Astrocyte of the spinal cord (primary cell): ENCODE results near the gene ABCB9.

Experiments
- DNase-seq: peaks from one replicate; pipeline ENCODE4 v3.0.0; 2011; ENCODE audit warnings: low read depth, low spot score
- H3K4me3 ChIP-seq: 2 replicates; pipeline ENCODE4 v1.5.1; 2011; ENCODE audit warnings: low read depth, mild to moderate bottlenecking, low read length, moderate library complexity
- in situ Hi-C: cut with HindIII; loops from 2 replicates; pipeline ENCODE4 v1.10.0; 2017; ENCODE audit warnings: low sequenced_read_pairs
- TF ChIP-seq, protein P1 (sequence below): IDR thresholded peaks from 2 replicates; pipeline ENCODE4 v1.5.1; 2012; ENCODE audit warnings: low read depth, mild to moderate bottlenecking, low read length, inconsistent platforms

ABCB9 gene

DNA sequence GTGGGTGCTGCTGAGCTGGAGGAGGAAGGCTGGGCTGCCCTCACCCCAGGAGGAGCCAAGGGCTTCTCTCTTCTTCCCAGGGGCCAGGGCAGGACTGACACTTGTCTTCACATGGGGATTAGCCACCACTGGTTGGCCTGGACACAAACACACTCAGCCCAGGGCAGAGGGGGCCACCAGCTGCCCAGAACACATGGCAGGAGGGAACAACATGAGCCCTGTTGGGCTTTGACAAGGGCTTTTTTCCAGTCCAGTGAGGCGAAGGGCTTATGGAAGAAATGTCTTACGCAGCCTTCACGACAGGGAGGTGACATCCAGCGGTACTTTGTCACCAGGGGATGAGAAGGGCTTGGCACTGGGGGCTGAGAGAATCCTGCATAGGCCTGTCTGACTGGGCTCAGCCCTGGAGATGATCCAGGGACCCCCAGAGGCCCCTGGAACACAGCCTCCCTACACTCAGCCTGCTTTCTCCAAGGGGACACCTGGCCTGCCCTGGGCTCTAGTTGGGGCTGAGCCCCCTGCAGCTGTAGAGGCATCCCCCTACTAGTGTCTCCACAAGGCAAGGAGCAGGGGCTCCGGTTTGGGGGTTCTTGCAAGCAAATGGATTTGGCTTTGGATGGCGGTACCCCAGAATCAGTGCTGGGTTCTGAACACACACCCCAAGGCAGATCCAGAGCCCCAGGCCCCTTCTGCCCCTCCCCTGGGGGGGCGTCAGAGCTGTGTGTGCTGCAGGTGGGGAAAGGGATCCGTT is 33.1 kb upstream of the ABCB9 start:
- DNase-seq = no peak

DNA sequence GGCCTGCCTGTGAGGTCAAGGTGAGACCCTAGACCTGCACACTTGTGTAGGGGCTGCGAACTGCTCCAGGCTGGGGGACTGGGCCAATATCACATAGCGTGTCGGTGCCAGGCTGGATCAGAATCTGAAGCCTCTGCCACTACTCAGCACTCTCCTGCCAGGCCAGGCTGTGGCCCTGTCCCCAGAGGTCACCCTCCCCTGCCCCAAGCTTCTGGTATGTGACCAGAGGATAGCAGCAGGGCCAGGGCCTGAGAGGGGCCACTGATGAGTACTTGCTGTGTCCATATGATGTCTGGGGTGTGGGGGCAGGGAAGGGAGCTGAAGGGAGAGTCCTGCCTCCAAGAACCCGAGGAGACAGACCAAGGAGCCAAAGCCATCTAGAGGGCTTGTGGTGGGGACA is 32.1 kb upstream of the ABCB9 start:
- TF ChIP-seq, protein P1, sequence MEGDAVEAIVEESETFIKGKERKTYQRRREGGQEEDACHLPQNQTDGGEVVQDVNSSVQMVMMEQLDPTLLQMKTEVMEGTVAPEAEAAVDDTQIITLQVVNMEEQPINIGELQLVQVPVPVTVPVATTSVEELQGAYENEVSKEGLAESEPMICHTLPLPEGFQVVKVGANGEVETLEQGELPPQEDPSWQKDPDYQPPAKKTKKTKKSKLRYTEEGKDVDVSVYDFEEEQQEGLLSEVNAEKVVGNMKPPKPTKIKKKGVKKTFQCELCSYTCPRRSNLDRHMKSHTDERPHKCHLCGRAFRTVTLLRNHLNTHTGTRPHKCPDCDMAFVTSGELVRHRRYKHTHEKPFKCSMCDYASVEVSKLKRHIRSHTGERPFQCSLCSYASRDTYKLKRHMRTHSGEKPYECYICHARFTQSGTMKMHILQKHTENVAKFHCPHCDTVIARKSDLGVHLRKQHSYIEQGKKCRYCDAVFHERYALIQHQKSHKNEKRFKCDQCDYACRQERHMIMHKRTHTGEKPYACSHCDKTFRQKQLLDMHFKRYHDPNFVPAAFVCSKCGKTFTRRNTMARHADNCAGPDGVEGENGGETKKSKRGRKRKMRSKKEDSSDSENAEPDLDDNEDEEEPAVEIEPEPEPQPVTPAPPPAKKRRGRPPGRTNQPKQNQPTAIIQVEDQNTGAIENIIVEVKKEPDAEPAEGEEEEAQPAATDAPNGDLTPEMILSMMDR = no peak
- H3K4me3 ChIP-seq = no peak overlapping the region
- in situ Hi-C loops = no loop called here
- DNase-seq = no peak

More for the DNA sequence above, 33.1 kb upstream of the ABCB9 start:
- in situ Hi-C loops = no loop called here
- no peak overlapping the region for H3K4me3 ChIP-seq
- TF ChIP-seq, protein P1 = no peak

DNA sequence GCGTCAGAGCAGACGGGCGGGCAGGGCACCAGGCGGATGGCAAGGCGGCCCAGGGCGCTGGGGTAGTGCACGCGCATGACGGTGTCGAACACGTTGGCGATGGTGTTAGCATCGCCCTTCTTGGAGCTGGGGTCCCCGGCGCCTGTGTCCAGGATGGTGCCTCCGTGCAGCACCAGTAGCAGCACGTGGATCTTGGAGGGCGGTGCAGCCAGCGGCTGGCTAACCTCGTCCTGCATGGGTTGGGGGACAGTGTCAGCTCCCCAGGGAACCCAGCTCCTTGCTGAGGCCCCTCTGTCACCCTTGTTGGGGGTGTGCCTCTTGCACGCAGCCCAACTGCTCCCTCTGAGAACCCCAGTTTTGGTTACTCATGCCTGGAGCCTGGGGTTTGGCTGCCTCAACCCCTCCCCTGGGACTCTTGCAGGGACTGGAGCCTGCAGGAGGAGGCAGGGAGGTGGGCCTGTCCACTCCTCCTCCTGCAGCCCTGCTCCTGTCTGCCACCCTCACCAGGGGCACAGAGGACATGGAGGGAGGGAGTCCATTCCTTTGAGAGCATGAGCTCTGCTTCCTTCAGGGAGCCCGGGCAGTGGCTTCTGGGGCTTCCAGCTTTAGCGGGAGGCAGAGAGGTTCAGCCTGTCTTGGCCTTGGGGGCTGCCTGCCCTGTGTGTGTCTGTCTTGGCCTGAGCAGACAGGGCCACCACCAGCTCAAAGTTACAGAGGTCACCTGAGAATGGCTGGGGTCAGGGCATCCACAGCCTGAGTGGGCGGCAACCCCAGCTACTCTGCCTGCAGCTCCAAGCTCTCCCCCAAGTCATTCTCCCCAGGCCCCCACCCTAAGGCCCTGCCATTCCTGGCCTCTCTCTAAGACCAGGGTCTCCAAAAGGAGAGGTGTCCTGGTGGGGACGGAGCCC is 31.3 kb upstream of the ABCB9 start:
- TF ChIP-seq, protein P1 = no peak
- DNase-seq = no peak
- no peak overlapping the region for H3K4me3 ChIP-seq
- in situ Hi-C loops = no loop called here

DNA sequence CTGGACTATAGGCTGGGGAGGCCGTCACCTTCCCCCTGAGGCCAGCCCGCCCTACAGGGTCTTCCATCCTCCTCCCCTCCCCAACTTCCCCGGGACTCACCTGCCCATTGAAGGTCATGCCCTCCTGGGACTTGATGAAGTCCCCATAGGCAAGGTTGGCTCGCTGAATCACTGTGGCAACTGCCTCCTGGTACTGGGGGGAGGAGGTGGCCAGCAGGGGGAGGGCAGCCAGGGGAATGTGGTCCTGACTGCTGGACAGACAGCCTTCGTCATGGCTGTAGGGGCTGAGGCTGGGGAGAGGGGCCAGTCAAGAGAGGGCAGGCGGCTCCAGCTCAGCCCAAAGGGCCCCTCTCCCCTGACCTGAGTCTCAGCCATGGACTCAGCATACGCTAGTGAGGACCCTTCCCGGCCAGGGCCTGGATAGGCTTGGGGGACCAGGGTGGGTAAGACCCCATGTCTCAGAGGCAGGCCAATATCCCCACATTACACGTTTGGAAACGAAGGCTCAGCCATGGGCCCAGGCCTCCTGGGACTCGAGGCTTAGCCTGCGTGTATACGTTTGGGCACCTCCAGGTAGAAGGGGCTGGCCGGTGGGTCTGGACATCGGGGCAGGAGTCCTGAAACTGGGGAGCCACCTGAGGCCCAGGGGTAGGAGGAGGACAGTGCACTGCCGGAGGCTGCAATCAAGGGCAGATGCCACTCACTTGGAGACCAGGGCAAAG is 30.5 kb upstream of the ABCB9 start:
- in situ Hi-C loops = no loop called here
- no peak overlapping the region for H3K4me3 ChIP-seq
- DNase-seq = no peak
- TF ChIP-seq, protein P1 = no peak

DNA sequence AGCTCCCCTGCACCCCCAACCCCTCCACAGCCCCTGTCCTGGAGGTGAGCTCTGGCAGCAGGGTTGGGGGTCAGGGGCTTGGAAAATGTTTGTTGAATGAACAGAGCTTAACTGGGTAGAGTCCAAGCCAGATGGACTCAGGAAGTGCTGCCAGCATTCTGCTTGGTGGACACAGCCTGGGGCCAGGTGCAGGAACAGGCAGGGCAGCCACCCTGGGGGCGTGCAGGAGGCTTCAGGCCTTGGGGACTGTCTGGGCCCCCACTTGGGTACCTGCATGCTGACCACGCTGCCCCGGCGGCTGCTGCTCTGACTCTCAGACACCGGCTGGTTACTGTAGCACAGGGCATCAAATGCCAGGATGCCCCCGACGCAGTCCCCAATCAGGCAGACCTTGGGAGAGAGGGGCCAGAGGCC is 29.9 kb upstream of the ABCB9 start:
- TF ChIP-seq, protein P1 = no peak
- no peak for DNase-seq
- in situ Hi-C loops = no loop called here
- no peak overlapping the region for H3K4me3 ChIP-seq

DNA sequence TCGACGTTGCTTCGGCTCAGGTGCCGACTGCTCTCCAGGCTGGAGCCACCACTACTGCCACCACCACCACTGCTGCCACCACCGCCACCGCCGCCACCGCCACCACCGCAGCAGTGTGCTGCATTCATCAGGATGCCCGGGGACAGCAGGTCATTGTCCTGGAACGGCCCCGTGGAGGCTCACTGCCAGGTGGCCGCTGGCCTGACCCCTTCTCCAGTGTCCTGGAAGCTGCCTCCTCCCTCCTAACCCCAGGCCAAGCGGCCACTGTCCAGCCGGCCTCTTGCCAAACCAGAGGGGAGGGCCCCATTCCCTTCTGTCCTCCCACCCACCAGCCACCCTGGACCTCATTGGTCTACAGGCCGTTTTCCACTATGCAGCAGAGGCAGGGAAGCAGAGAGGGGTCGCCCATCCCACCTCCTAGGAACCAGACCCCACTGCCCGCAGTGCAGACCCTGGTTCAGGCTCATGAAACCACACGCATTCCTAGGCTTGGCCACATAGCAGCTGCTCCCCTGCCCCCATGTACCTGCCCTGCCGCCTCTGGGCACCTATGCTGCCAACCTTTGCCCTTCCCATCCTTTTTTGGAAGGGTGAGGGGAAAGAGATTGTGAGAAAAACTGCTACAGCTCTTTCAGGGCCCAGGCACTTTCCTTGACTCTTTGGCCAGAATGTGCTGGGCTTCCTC is 29.4 kb upstream of the ABCB9 start:
- TF ChIP-seq, protein P1 = no peak
- no peak overlapping the region for H3K4me3 ChIP-seq
- in situ Hi-C loops = no loop called here
- DNase-seq = no peak
